ENCODE results near the gene PIMREG. TPM values are rescaled to one million over a fixed set of nuclear protein-coding genes. Genes with fewer than 3 reads are reported as not detected.

PIMREG gene
- 10 to 100 TPM; 17.8 to 20.2 (median 19.4) TPM for polyA plus RNA-seq (ENCODE audit: insufficient read length in 3 of 3)

DNA sequence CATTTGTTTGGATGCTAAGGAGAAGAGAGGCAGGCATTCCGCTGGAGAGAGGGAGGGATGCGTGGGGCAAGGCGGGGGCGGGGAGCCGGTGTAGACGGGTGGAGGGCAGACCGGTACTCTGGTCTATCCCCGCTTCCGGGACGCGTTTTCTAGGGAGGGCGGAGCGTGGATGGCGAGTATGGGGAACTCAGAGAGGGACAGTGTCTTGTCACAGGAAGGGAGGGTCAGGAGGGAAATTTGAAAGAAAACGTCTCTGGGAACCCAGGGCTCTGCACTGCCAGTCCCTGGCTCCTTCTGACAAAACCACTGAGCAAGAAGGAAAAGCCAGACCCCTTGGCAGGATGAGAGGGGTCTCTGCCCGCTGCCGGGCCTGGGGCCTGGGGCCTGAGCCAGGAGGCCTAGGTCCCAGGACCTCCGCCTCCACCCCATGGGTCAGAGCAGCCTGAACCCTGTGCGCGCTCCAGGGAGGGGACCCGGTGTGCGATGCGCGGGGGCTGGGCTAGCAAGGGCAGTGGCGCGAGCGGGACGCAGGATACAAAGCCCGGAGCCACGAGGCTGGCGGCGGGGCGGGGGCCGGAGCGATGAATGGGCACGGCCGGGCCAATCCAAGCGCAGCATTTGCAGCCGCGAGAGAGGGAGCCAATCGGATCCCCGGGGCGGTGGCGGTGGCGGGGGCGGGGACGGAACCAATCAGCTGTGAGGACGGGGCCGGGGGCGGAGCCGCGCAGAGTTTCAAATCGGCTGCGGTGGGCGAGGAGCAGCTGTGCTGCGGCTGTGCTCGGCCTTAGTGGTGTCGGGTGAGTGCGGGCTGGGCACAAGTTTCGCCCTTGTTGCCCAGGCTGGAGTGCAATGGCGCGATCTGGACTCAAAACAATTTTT is at the start of gene PIMREG:
TSS of gene PIMREG (plus strand) at position 764 of the 879 bp plus-strand sequence. CDS start 656 bp downstream, outside the sequence.
- DNase-seq (ENCODE audit: low read depth in 3 of 3, low spot score in 2 of 3), result peak; percentile 81 to 89 (median 81)

- DNase-seq (ENCODE audit: low read depth in 3 of 3, low spot score in 2 of 3), result no peak
Observed at GRCh38 chr17:6398955-6399354, 45.3 kb upstream of the PIMREG start.

DNA sequence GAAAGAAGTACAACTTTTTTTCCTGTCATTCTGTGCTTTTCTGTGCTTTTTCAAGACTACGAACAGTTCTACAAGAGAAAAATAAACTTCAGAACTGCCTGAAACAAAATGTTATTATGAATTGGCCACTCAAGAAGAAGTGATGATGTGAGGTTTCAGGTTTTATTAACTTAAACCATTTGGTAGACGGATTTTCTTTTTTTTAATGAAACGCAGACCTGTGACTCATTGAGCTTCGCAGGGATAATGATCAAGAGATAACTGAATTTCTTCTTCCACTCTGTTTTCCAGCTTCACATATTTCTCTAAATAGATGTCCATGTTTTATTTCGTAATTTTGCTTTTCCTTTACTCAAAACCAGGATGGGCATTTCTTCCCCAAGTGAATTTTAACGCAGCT is 42.0 kb upstream of the PIMREG start:
- DNase-seq (ENCODE audit: low read depth in 3 of 3, low spot score in 2 of 3), result no peak

GRCh38 chr17:6408276-6408675 is 36.0 kb upstream of the PIMREG start:
- DNase-seq (ENCODE audit: low read depth in 3 of 3, low spot score in 2 of 3), result no peak

DNA sequence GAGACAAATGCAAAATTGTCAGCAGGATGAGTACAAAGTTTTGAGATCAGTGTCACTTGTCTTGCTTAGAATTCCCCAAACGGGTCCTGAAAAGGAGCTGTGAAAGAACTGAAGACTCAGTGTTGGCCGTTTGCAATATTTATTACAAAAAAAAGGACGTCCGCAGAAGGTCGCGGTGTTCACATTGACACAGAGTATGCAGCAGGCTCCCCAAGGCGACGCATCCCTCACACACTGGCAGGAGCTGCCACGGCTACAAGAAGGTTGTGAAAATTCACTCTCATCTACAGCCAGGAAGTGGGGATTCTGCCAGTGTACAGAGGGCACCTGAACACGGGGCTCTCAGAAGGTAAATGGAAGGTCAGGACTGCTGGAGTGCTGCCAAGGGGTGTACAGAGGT is 35.5 kb upstream of the PIMREG start:
- no peak for DNase-seq (ENCODE audit: low read depth in 3 of 3, low spot score in 2 of 3)

DNA sequence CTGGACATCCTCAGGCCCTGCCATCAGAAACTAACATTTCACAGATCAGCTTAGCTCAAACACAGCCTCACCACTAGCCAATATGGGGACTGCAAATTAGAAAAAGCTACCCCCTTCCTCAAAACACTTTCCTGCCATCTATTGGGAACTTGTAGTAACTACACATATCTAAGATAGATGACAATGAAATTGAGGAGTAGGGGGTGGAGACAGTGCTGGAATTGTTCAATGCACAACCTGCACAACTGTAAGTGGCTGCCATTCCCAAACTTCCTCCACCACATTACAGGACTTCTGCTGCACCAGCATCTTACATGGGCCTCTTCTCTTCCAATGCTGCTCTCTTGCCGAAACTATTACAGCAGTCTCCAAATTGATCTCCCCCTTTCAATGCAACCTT is 31.2 kb upstream of the PIMREG start:
- DNase-seq (ENCODE audit: low read depth in 3 of 3, low spot score in 2 of 3), result peak in 1 of 3 donors; percentile 15

- DNase-seq (ENCODE audit: low read depth in 3 of 3, low spot score in 2 of 3), result no peak
Observed at GRCh38 chr17:6415616-6416015, 28.6 kb upstream of the PIMREG start.

DNA sequence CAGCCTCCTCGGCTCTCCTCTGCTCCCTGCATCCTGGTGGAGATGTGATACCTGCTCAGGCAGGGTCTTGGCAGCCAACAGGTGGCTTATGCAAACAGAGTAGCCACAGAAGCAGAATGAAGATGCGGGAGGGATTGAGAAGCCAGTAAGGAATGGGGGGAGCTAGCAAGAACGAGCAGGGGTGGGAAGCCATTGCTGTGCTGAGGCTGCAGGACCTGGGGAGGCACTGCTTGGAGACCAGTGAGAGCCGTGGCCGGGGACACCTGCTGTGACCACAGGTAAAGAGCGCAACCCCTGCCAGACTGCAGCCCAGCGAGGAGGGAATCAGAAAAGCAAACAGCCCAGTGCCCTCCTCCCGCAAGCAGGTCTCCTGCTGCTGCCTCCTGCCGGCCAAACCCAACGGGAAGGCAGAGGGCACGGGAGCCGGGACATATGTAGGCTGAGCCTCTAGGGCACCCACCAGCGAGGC is 24.0 kb upstream of the PIMREG start:
- DNase-seq (ENCODE audit: low read depth in 3 of 3, low spot score in 2 of 3), result no peak

DNA sequence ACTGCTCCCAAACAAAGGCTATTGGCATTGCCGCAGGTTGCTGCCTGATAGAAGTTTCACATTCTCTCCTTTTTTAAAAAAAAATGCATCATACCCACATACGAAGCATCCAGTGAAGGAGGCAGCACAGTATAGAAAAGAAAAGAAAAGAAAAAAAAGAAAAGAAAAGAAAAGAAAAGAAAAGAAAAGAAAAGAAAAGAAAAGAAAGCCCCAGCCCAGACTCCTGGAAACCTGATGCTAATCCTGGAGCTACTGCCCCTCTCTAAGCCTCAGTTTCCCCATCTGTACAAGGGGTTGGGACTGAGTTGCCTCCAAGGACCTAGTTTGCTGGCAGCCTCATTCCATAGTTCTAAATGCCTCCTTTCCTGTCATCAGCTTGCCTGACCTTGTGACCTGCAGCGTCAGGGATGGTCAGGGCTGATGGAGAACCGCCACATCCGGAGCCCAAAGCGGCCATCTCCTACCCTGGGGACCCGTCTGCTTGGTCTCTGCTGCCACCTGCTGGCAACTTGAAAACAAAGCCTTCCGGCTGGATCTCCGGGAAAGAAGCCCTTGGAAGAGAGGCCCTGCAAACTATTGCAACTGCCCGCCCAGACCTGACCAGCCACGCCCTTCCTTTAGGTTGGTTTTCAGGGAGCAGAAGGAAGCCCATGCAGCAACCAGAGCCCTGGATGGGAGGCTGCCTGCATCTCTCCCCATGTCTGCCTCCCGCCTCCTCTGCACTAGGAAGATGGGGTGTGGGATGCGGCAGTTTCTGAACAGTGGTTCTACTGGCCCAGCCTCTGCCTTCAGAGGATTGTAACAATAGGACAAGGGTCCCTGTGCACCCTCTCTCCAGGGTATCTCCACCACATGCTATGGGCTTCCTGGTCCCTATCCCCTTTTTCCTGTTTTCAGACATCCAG is 22.3 kb upstream of the PIMREG start:
- peak in 2 of 3 donors; percentile 59 to 65 for DNase-seq (ENCODE audit: low read depth in 3 of 3, low spot score in 2 of 3)

- DNase-seq (ENCODE audit: low read depth in 3 of 3, low spot score in 2 of 3), result no peak
Observed at GRCh38 chr17:6422654-6423241, 21.5 kb upstream of the PIMREG start.

DNA sequence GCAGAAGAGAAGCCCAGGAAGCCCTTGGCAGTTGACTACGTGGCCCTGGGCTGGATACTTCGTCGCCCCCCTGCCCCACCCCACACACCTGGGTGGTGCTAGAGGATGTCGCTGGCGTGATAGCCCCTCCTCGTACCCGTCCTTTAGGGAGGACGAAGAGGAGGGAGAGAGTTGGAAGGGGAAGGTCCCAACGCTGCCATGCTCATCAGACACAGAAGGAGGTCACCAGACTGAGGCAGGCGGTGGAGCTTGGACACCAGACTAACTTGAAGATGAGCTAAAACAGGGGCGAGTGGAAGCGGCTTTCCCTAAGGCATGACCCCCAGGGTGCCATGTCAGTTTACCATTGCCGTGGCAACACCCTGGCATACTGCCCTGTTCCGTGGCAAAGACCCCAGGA is 20.3 kb upstream of the PIMREG start:
- no peak for DNase-seq (ENCODE audit: low read depth in 3 of 3, low spot score in 2 of 3)

GRCh38 chr17:6425407-6425806 is 18.8 kb upstream of the PIMREG start:
- DNase-seq (ENCODE audit: low read depth in 3 of 3, low spot score in 2 of 3), result no peak

GRCh38 chr17:6426356-6427101 is 17.7 kb upstream of the PIMREG start:
- DNase-seq (ENCODE audit: low read depth in 3 of 3, low spot score in 2 of 3), result no peak

DNA sequence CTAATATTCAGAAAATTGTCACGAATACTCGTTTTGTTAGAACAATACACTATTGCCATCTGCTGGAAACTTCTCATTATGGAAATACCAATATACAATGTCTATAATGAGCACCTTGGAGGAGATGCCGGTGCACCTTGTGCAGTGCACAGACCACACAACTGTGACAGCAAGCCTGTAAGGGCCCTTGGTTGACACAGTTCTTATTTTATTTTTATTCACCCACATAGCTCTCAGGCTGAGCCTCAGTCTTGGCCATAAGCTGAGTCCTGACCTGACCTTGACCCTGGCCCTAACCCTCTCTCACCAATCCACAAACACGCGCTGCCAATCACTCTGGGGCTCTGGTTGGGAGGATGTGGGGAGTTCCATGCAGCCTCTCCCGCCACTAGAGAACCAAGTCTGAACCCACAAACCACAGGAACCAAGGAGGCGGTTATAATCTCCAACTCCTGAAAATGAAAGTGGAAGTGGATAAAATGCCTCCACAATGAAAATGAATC is 16.9 kb upstream of the PIMREG start:
- DNase-seq (ENCODE audit: low read depth in 3 of 3, low spot score in 2 of 3), result no peak

DNA sequence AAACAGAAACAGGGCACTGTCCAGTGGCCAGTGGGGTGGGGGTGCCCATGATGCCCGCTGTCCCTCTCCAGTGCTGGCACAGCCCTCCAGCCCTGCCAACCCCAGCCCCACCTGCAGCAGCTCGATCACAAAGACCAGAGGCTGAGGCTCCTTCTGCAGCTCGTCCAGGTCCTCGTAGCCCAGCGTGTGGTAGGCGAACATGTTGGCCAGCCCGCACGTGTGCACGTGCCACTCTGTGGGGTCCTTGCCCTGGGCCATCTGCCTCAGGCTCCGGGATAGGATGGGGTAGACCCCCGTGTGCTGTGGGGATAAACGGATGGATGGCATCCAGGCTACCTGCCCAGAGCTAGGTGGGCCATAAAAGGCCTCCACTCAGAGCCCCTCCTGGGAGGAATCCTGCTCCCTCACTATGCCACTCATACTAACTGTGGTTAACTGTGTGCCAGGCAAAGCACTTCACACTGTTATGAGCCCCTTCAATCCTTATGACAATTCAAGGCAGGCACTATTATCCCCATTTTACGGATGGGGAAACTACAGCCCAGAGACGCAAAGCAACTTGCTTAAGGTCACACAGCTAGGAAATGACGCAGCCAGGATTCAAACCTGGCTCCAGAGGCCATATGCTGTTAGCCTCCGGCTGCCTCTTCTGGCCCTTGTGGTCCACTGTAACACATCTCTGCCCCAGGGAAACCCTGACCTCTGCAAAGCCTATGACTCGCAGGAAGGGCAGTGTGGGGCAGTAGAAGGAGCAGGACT is 15.9 kb upstream of the PIMREG start:
- DNase-seq (ENCODE audit: low read depth in 3 of 3, low spot score in 2 of 3), result no peak

GRCh38 chr17:6429266-6429665 is 15.0 kb upstream of the PIMREG start:
- DNase-seq (ENCODE audit: low read depth in 3 of 3, low spot score in 2 of 3), result no peak

- no peak for DNase-seq (ENCODE audit: low read depth in 3 of 3, low spot score in 2 of 3)
Observed at GRCh38 chr17:6430769-6431168, 13.5 kb upstream of the PIMREG start.

- no peak for DNase-seq (ENCODE audit: low read depth in 3 of 3, low spot score in 2 of 3)
Observed at GRCh38 chr17:6435051-6435450, 9.2 kb upstream of the PIMREG start, which contains the start of gene AIPL1. Gene AIPL1, minus strand, starts transcription at chr17:6435121. Its CDS starts 17 bp downstream, at chr17:6435104.

- DNase-seq (ENCODE audit: low read depth in 3 of 3, low spot score in 2 of 3), result no peak
Observed at GRCh38 chr17:6435968-6436367, 8.3 kb upstream of the PIMREG start.

Data from right renal cortex interstitium (tissue), 3 donors.